Hematopoietic multipotent progenitor cell treated with erythropoietin and hydrocortisone succinate and interleukin-3 and kit ligand, for 17 days (in vitro differentiated cells): ENCODE measurements around the gene LPCAT2.

Experiments
- DNase-seq: peaks from one replicate; pipeline ENCODE4 v3.0.0-alpha.2; 2015; ENCODE audit warnings: low spot score

LPCAT2 gene

DNA sequence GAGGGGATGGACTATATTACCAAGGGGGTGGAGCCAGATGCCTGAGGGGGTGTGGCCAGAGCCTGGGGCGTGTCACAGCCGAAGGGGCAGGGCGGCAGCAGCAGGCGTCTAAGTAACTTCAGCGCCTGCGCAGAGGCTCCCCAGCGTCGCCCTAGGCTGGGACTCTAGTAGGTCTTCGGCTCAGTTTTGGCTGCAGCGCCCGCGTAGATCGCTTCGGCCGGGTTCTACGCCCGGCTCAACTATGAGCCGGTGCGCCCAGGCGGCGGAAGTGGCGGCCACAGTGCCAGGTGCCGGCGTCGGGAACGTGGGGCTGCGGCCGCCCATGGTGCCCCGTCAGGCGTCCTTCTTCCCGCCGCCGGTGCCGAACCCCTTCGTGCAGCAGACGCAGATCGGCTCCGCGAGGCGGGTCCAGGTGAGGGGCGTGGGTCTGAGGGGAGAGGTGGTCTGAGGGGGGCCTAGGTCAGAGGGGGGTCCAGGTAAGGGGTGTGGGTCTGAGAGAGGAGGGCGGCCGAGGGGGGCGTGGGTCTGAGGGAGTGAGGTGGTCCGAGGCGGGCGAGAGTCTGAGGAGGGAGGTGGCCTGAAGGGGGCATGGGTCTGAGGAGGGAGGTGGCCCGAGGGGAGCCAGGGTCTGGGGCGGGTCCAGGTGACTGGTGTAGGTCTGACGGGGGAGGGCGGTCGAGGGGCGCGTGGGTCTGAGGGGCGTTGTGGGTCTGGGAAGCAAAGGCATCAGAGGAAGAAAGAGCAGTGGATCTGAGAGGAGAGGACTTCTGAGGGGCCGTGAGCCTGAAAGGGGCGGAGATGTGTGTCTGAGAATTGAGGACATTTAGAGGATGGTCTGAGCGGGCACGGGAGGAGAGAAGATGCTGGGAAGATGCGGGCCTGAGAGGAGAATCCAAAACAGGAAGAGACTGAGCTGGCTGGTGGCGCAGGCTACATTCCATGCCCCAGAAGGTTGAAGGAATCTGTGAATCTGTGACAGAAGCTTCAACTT, at the start of gene LPCAT2:
Gene LPCAT2 (plus strand): TSS at position 132 of the 991 bp plus-strand sequence. CDS start 110 bp downstream, at position 242.
- DNase-seq, result peak; percentile 23

- no peak for DNase-seq
Observed at GRCh38 chr16:55462241-55462640, 46.6 kb upstream of the LPCAT2 start.

DNA sequence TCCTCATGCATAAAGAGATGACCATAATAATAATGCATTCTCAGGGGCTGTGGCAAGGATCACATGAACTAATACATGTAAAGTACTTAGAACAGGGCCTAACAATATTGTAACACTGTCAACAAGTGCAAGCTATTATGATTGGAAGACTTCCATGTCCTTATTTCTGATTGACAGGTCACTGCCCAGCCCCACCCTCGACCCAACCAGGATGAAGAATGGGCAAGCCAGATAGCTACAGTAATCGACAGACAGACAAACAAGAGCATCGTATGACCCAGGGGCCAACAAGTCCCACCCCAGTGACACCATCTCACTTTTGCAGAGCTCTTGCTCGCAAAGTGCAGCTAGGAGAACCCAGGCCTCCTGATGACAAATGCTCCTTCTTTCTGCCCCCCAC, 44.5 kb upstream of the LPCAT2 start:
- no peak for DNase-seq

GRCh38 chr16:55465077-55465896, 43.6 kb upstream of the LPCAT2 start:
- DNase-seq, result peak; percentile 85

- DNase-seq, result no peak
Observed at GRCh38 chr16:55466209-55466608, 42.7 kb upstream of the LPCAT2 start.

- DNase-seq, result no peak
Observed at GRCh38 chr16:55467898-55468297, 41.0 kb upstream of the LPCAT2 start.

- no peak for DNase-seq
Observed at GRCh38 chr16:55468352-55468990, 40.4 kb upstream of the LPCAT2 start.

DNA sequence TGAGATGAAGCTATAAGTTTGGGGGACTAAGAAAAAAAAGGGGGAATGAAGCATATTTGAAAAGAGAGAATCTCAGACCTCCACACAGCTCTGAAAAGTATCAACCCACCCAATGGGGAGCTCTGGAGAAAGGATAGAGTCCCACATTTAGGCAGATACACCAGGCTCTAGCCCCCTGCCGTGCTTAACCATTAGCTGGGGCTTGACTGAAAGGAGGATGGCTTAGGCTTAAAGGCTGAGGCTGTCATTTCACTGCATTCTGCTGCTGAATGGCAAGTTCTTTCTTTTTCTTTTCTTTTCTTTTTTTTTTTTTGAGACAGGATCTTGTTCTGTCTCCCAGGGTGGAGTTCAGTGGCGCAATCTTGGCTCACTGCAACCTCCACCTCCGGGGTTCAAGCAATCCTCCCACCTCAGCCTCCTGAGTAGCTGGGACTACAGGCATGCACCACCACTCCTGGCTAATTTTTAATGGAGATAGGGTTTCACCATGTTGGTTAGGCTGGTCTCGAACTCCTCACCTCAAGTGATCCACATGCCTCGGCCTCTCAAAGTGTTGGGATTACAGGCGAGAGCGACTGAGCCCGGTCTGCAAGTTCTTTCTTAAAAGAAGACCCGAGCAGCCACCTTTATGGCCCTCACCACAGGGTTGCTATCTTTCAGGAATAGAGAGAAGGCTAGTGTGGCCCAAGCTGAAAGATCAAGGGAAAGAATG, 38.9 kb upstream of the LPCAT2 start:
- no peak for DNase-seq

- DNase-seq, result no peak
Observed at GRCh38 chr16:55470533-55471371, 38.1 kb upstream of the LPCAT2 start.

DNA sequence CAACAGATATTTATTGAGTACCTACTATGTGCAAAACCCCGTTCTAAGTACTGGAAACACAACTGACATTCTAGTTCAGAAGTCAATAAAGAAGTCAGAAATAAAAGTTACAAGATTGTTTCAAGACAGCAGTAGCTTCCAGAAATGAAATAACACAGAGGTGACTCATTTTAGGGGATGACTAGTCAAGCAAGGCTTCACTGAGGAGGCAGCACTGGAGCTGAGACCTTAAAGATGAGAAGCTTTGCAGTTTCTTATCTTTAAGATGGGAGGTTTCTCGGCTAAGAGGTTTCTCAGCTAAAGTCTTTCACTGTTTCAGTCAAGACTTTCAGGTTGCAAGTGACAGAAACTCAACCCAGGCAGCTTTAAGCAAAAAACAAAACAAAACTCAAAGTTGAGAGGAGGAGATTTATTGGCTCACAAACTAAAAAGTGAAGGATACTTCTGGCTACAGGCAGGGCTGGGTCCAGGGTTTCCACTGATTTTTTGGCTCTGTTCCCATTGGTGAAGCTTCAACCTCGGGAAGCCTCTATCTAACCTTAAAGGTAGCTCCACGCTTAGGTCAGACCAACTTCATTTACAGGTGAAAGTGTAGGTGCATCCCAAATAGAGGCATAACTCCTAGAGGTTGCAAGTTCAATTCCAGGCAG, 37.3 kb upstream of the LPCAT2 start:
- DNase-seq, result no peak

- no peak for DNase-seq
Observed at GRCh38 chr16:55473587-55473986, 35.3 kb upstream of the LPCAT2 start.

- DNase-seq, result no peak
Observed at GRCh38 chr16:55474821-55475220, 34.1 kb upstream of the LPCAT2 start.

GRCh38 chr16:55475919-55476318, 33.0 kb upstream of the LPCAT2 start:
- DNase-seq, result no peak

- DNase-seq, result no peak
Observed at GRCh38 chr16:55476625-55477533, 32.0 kb upstream of the LPCAT2 start.

- no peak for DNase-seq
Observed at GRCh38 chr16:55477736-55478135, 31.1 kb upstream of the LPCAT2 start.

DNA sequence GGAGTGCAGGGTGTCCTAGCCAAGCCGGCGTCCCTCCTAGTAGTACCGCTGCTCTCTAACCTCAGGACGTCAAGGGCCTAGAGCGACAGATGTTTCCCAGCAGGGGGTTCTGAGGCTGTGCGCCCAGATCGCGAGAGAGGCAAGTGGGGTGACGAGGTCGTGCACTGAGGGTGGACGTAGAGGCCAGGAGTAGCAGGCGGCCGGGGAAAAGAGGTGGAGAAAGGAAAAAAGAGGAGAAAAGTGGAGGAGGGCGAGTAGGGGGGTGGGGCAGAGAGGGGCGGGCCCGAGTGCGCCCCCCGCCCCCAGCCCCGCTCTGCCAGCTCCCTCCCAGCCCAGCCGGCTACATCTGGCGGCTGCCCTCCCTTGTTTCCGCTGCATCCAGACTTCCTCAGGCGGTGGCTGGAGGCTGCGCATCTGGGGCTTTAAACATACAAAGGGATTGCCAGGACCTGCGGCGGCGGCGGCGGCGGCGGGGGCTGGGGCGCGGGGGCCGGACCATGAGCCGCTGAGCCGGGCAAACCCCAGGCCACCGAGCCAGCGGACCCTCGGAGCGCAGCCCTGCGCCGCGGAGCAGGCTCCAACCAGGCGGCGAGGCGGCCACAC, 29.9 kb upstream of the LPCAT2 start, which contains the start of gene MMP2:
Gene MMP2 (plus strand): TSS at position 372 of the 603 bp plus-strand sequence. CDS start 282 bp downstream, outside the sequence.
- DNase-seq, result no peak

DNA sequence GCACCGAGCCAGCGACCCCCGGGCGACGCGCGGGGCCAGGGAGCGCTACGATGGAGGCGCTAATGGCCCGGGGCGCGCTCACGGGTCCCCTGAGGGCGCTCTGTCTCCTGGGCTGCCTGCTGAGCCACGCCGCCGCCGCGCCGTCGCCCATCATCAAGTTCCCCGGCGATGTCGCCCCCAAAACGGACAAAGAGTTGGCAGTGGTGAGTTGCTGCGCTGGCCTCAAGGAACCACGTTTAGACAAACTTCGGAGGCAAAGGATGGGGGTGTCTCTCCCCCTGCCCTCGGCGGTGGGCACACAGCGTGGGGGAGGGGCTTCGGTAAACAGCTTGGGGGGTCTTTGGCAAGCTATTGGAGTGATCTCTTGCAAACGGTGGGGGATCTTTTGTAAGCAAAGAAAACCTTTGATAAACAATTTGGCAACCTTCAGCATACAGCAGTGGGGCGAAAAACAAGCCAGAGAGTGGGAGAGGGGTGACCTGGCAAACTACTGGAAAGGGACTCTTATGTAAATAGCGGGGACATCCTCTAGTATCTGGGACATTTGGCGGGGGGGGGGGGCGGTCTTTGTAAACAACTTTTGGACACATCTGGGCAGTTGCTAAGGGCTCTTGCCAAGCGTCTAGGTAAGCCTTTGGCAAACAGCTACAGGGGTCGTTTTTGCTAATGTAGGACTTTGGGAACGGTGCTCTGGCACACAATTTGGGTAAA, 29.3 kb upstream of the LPCAT2 start:
- DNase-seq, result no peak

DNA sequence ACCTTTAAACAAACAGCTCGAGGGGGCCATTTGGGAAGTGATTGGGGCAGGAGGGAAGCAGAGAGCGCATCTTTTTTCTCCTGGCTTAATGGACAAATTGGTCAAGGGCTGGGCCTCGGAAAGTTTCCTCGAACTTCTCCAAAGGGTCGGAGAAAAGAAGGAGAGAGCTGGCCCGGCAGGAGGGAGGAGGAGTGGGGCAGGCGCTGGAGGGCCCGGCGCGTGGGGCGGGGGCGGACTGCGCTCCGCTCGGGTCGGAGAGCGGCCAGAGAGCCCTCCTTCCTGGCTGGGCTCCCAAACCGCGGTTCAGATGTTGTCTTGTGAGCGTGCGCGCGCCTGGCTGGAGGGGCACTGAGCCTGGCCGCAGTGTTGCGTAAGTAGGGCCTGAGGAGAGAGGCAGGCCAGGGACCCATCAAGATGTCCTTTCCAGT, 28.6 kb upstream of the LPCAT2 start:
- no peak for DNase-seq
